Neural cell (in vitro differentiated cells): ENCODE results near the gene WDR44.
"Not testable (repeated sequence)": the region's sequence is repeated elsewhere in the genome, so short reads cannot be mapped to it uniquely, and the experiment has no call there.

Experiments used
- EP300 ChIP-seq: fragments of 450-650 bp; conservative IDR thresholded peaks from 2 replicates; pipeline ENCODE4 v1.6.1; 2014; ENCODE audit warnings: antibody characterized with exemption, mild to moderate bottlenecking, moderate library complexity; ENCODE audit not compliant: poor library complexity, severe bottlenecking
- EZH2 ChIP-seq: fragments of 200-600, 300-800 bp; shearing (Covaris generic), sonication (generic); IDR thresholded peaks from 2 replicates; pipeline ENCODE4 v1.6.1; 2014; ENCODE audit warnings: antibody characterized with exemption, low read length, borderline replicate concordance, mild to moderate bottlenecking; ENCODE audit not compliant: insufficient read depth, poor library complexity, severe bottlenecking
- MXI1 ChIP-seq: fragments of 450-650 bp; conservative IDR thresholded peaks from 2 replicates; pipeline ENCODE4 v1.6.1; 2014; ENCODE audit warnings: antibody characterized with exemption, mild to moderate bottlenecking; ENCODE audit not compliant: poor library complexity, severe bottlenecking
- POLR2AphosphoS5 ChIP-seq: IDR thresholded peaks from 2 replicates; pipeline ENCODE4 v1.6.1; 2012
- RAD21 ChIP-seq: fragments of 450-650 bp; conservative IDR thresholded peaks from 2 replicates; pipeline ENCODE4 v1.6.1; 2014; ENCODE audit warnings: antibody characterized with exemption, mild to moderate bottlenecking, moderate library complexity
- SMC3 ChIP-seq: fragments of 450-650 bp; conservative IDR thresholded peaks from 2 replicates; pipeline ENCODE4 v1.6.1; 2014; ENCODE audit warnings: antibody characterized with exemption, mild to moderate bottlenecking, moderate library complexity; ENCODE audit not compliant: poor library complexity
- TAF1 ChIP-seq: IDR thresholded peaks from 2 replicates; pipeline ENCODE4 v1.6.1; 2012; ENCODE audit warnings: low read depth
- TF ChIP-seq, protein P1 (sequence below): fragments of 450-650 bp; IDR thresholded peaks from 2 replicates; pipeline ENCODE4 v1.5.1; 2014; ENCODE audit warnings: antibody characterized with exemption, mild to moderate bottlenecking, moderate library complexity; ENCODE audit not compliant: poor library complexity, severe bottlenecking
- TF ChIP-seq, protein P2 (sequence below): IDR thresholded peaks from 2 replicates; pipeline ENCODE4 v1.6.1; 2012; ENCODE audit warnings: borderline replicate concordance

DNA sequence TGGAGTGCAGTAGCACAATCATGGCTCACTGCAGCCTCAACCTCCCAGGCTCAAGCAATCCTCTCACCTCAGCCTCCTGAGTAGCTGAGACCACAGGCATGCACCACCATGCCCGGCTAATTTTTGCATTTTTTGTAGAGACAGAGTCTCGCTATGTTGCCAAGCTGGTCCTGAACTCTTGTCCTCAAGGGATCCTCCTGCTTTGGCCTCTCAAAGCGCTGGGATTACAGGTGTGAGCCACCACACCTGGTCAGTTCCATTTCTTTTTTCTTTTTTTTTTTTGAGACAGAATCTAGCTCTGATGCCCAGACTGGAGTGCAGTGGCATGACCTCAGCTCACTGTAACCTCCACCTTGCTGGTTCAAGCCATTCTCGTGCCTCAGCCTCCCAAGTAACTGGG lies 136.5 kb downstream of the WDR44 start:
- TF ChIP-seq, protein P1, sequence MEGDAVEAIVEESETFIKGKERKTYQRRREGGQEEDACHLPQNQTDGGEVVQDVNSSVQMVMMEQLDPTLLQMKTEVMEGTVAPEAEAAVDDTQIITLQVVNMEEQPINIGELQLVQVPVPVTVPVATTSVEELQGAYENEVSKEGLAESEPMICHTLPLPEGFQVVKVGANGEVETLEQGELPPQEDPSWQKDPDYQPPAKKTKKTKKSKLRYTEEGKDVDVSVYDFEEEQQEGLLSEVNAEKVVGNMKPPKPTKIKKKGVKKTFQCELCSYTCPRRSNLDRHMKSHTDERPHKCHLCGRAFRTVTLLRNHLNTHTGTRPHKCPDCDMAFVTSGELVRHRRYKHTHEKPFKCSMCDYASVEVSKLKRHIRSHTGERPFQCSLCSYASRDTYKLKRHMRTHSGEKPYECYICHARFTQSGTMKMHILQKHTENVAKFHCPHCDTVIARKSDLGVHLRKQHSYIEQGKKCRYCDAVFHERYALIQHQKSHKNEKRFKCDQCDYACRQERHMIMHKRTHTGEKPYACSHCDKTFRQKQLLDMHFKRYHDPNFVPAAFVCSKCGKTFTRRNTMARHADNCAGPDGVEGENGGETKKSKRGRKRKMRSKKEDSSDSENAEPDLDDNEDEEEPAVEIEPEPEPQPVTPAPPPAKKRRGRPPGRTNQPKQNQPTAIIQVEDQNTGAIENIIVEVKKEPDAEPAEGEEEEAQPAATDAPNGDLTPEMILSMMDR: not testable (repeated sequence)
- not testable (repeated sequence) for TF ChIP-seq EP300, TAF1, EZH2, RAD21, SMC3, POLR2AphosphoS5, MXI1
- TF ChIP-seq, protein P2, sequence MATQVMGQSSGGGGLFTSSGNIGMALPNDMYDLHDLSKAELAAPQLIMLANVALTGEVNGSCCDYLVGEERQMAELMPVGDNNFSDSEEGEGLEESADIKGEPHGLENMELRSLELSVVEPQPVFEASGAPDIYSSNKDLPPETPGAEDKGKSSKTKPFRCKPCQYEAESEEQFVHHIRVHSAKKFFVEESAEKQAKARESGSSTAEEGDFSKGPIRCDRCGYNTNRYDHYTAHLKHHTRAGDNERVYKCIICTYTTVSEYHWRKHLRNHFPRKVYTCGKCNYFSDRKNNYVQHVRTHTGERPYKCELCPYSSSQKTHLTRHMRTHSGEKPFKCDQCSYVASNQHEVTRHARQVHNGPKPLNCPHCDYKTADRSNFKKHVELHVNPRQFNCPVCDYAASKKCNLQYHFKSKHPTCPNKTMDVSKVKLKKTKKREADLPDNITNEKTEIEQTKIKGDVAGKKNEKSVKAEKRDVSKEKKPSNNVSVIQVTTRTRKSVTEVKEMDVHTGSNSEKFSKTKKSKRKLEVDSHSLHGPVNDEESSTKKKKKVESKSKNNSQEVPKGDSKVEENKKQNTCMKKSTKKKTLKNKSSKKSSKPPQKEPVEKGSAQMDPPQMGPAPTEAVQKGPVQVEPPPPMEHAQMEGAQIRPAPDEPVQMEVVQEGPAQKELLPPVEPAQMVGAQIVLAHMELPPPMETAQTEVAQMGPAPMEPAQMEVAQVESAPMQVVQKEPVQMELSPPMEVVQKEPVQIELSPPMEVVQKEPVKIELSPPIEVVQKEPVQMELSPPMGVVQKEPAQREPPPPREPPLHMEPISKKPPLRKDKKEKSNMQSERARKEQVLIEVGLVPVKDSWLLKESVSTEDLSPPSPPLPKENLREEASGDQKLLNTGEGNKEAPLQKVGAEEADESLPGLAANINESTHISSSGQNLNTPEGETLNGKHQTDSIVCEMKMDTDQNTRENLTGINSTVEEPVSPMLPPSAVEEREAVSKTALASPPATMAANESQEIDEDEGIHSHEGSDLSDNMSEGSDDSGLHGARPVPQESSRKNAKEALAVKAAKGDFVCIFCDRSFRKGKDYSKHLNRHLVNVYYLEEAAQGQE: not testable (repeated sequence)
